Lung (tissue), 12 donors: Measurements from ENCODE around the gene VPS16. TPM values are rescaled to one million over a fixed set of nuclear protein-coding genes. Genes with fewer than 3 reads are reported as not detected.

Experiments
- ATAC-seq: fragments of 200-7000 bp; cut with Tn5 transposase; one replicate; pipeline ENCODE4 v1.9.1; 2020; ENCODE audit warnings: moderate number of reproducible peaks; ENCODE audit not compliant: insufficient read depth, low FRiP score
- DNase-seq, 3 donors: peaks; one replicate each; pipeline ENCODE4 v3.0.0-alpha.2; 2013 to 2017
- H3K27ac ChIP-seq, 2 donors: one replicate each; pipeline ENCODE4 v1.5.1; 2013; ENCODE audit warnings: mild to moderate bottlenecking in 2 of 2, moderate library complexity in 2 of 2, control low read depth in 1 of 2, inconsistent platforms in 1 of 2, low read depth in 1 of 2, low read length in 1 of 2
- H3K27me3 ChIP-seq, 3 donors: one replicate each; pipeline ENCODE4 v1.5.1; 2013; ENCODE audit warnings: low read length in 2 of 3; ENCODE audit not compliant: control insufficient read depth in 3 of 3, insufficient read depth in 3 of 3
- H3K36me3 ChIP-seq, 4 donors: one replicate each; pipeline ENCODE4 v1.5.1; 2013; ENCODE audit warnings: low read length in 4 of 4, mild to moderate bottlenecking in 1 of 4, moderate library complexity in 1 of 4; ENCODE audit not compliant: control insufficient read depth in 4 of 4, insufficient read depth in 4 of 4
- H3K4me1 ChIP-seq, 5 donors: one replicate each; pipeline ENCODE4 v1.5.1; 2013; ENCODE audit warnings: low read length in 5 of 5, mild to moderate bottlenecking in 2 of 5, moderate library complexity in 1 of 5; ENCODE audit not compliant: control insufficient read depth in 5 of 5, insufficient read depth in 5 of 5
- H3K4me3 ChIP-seq: one replicate; pipeline ENCODE4 v1.5.1; 2013; ENCODE audit warnings: mild to moderate bottlenecking, control low read depth, moderate library complexity
- H3K9ac ChIP-seq, 2 donors: one replicate each; pipeline ENCODE4 v1.5.1; 2013; ENCODE audit warnings: low read length in 2 of 2, control low read depth in 1 of 2; ENCODE audit not compliant: insufficient read depth in 1 of 2
- H3K9me3 ChIP-seq, 4 donors: one replicate each; pipeline ENCODE4 v1.5.1; 2013; ENCODE audit warnings: low read length in 3 of 4, mild to moderate bottlenecking in 1 of 4, moderate library complexity in 1 of 4; ENCODE audit not compliant: control insufficient read depth in 4 of 4, insufficient read depth in 3 of 4
- WGBS, 2 donors: extraction: QIAGEN DNeasy Blood & Tissue Kit; methylation state at CpG; one replicate each; pipeline ENCODE4 v1.1.7; 2013; 5-methylcytosine and 5-hydroxymethylcytosine counted together
- polyA plus RNA-seq, 2 donors: library from polyadenylated mRNA; stranded (reverse); fragments of 200-250 nt; gene quantifications; one replicate each; pipeline ENCODE4 v1.2.1, GENCODE V29; 2013
- total RNA-seq, 2 donors: library from RNA; depleted of rRNA in 1 of 2; stranded (reverse); fragments of >200 nt in 1 of 2; gene quantifications; one replicate each; pipeline ENCODE4 v1.2.1, GENCODE V29; 2014 to 2021
- TF ChIP-seq, protein P1 (sequence below): IDR thresholded peaks from 2 replicates; pipeline ENCODE4 v1.5.1; 2012; ENCODE audit warnings: mild to moderate bottlenecking; ENCODE audit errors: control extremely low read depth, extremely low read depth
- donor health status: control.
- donor health status: control.
- donor health status: Bipolar disorder and iron deficiency.
- donor health status: healthy.
- donor health status: DM: yes; HTN: yes; CAD: no.

The VPS16 gene
- total and polyA plus RNA-seq, 4 donors: 26.1 to 53.4 (median 42.5) TPM

DNA sequence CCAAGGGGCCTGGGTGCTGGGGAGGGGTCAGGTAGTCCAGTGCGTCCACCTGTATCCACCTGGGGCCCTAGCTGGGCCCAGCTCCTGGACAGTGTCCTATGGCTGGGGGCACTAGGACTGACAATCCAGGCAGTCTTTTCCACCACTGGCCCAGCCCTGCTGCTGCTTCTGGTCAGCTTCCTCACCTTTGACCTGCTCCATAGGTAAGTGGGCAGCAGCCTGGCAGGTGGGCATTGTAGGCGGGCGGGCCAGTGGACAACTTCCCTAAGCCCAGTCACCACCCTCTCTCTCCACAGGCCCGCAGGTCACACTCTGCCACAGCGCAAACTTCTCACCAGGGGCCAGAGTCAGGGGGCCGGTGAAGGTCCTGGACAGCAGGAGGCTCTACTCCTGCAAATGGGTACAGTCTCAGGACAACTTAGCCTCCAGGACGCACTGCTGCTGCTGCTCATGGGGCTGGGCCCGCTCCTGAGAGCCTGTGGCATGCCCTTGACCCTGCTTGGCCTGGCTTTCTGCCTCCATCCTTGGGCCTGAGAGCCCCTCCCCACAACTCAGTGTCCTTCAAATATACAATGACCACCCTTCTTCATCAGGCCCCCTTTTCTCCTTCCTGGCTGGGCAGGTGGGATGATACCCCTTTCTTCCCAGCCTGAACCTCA is 25.2 kb upstream of the VPS16 start:
- DNase-seq (no peak), ATAC-seq (no peak)
- Histone ChIP-seq H3K27me3 (peaks cover 0 to 3% (median 0%) of the 10 kb centered on the region in 3 donors), H3K27ac (no peak overlapping the region), H3K9ac (no peak overlapping the region), H3K4me3 (no peak overlapping the region), H3K9me3 (peaks cover 0 to 2% (median under 1%) of the 10 kb centered on the region in 4 donors), H3K4me1 (peaks cover 0 to 12% (median 2%) of the 10 kb centered on the region in 5 donors), H3K36me3 (no peaks in the 10 kb centered on the region)
- TF ChIP-seq, protein P1, sequence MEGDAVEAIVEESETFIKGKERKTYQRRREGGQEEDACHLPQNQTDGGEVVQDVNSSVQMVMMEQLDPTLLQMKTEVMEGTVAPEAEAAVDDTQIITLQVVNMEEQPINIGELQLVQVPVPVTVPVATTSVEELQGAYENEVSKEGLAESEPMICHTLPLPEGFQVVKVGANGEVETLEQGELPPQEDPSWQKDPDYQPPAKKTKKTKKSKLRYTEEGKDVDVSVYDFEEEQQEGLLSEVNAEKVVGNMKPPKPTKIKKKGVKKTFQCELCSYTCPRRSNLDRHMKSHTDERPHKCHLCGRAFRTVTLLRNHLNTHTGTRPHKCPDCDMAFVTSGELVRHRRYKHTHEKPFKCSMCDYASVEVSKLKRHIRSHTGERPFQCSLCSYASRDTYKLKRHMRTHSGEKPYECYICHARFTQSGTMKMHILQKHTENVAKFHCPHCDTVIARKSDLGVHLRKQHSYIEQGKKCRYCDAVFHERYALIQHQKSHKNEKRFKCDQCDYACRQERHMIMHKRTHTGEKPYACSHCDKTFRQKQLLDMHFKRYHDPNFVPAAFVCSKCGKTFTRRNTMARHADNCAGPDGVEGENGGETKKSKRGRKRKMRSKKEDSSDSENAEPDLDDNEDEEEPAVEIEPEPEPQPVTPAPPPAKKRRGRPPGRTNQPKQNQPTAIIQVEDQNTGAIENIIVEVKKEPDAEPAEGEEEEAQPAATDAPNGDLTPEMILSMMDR: no peak
- 85 to 89% methylated on average over 8 of the region's 8 CpGs for WGBS, 2 donors

DNA sequence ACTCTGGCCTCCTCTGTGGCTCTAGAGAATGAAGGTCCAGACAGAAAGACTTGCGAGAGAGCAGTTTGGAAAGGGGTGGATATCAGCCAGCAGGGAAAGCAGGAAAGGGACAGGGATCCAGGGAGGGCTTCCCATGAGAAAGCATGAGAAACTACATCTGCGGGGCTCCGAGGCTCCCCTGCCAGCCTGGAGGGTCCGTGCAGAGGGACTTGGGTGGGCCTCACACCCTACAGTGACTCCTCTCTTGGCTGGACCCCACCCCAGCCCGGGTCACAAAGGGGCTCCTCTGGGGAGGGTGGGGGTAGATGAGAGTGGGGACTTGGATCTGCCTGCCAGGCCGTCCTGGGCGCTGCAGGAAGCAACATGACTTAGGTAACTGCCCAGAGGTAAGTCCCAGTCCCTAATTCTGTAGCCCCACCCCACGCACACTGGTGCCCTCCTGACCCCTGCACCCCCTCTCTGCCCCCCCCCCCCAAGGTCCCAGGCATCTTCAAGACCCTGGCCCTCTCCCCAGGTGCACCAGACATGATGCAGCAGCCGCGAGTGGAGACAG is 24.4 kb upstream of the VPS16 start, which contains the start of gene TMEM239:
Gene TMEM239 (plus strand): TSS at position 335 of the 553 bp plus-strand sequence. CDS start 191 bp downstream, at position 526.
- ATAC-seq: no peak
- DNase-seq: no peak
- Histone ChIP-seq H3K4me3 (no peak within 1 kb of the TSS), H3K27me3 (peaks cover 0 to 6% (median 0%) of the 10 kb centered on the region in 3 donors), H3K4me1 (peaks cover 0 to 16% (median 3%) of the 10 kb centered on the region in 5 donors), H3K9me3 (peaks cover 0 to 2% (median under 1%) of the 10 kb centered on the region in 4 donors), H3K9ac (no peak within 1 kb of the TSS), H3K36me3 (no peaks in the 10 kb centered on the region), H3K27ac (no peak within 1 kb of the TSS)
- TF ChIP-seq, protein P1: no peak
- 79 to 87% methylated on average over 10 of the region's 10 CpGs for WGBS, 2 donors

DNA sequence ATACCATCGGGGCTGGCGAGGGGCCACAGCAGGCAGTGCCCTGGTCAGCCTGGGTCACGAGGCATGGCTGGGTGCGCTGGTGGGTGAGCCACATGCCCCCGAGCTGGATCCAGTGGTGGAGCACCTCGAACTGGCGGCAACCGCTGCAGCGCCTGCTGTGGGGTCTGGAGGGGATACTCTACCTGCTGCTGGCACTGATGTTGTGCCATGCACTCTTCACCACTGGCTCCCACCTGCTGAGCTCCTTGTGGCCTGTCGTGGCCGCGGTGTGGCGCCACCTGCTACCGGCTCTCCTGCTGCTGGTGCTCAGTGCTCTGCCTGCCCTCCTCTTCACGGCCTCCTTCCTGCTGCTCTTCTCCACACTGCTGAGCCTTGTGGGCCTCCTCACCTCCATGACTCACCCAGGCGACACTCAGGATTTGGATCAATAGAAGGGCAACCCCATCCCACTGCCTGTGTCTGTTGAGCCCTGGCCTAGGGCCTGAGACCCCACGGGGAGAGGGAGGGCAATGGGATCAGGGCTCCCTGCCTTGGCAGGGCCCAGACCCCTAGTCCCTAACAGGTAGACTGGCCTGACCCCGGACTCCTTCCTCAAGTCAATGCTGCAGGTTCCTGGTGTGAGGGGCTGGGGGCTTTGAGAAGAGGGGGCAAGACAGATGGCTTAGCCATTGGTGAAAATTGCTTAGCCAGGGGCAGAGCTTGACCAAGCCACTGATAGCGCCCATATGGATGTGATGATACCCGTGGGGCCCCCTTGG is 23.8 kb upstream of the VPS16 start:
- no peak overlapping the region for H3K27ac ChIP-seq
- H3K9ac ChIP-seq: no peak overlapping the region
- no peak for ATAC-seq
- peaks cover 0 to 16% (median 3%) of the 10 kb centered on the region in 5 donors for H3K4me1 ChIP-seq
- peaks cover 0 to 2% (median under 1%) of the 10 kb centered on the region in 4 donors for H3K9me3 ChIP-seq
- H3K4me3 ChIP-seq: no peak overlapping the region
- TF ChIP-seq, protein P1: no peak
- peaks cover 0 to 12% (median 4%) of the 10 kb centered on the region in 3 donors for H3K27me3 ChIP-seq
- no peak for DNase-seq
- WGBS, 2 donors: 79 to 86% methylated on average over 20 of the region's 20 CpGs
- no peaks in the 10 kb centered on the region for H3K36me3 ChIP-seq
